Activated T-cell treated with anti-CD3 and anti-CD28 coated beads for 48 hours (primary cell): ENCODE results near the gene SPON2.

ENCODE experiments used
- DNase-seq: peaks from one replicate; pipeline ENCODE4 v3.0.0-alpha.2; 2020; ENCODE audit warnings: low read depth

Gene SPON2

GRCh38 chr4:1172228-1172851, at the start of gene SPON2:
Gene SPON2, minus strand, starts transcription at chr4:1172583.
- DNase-seq, result no peak

DNA sequence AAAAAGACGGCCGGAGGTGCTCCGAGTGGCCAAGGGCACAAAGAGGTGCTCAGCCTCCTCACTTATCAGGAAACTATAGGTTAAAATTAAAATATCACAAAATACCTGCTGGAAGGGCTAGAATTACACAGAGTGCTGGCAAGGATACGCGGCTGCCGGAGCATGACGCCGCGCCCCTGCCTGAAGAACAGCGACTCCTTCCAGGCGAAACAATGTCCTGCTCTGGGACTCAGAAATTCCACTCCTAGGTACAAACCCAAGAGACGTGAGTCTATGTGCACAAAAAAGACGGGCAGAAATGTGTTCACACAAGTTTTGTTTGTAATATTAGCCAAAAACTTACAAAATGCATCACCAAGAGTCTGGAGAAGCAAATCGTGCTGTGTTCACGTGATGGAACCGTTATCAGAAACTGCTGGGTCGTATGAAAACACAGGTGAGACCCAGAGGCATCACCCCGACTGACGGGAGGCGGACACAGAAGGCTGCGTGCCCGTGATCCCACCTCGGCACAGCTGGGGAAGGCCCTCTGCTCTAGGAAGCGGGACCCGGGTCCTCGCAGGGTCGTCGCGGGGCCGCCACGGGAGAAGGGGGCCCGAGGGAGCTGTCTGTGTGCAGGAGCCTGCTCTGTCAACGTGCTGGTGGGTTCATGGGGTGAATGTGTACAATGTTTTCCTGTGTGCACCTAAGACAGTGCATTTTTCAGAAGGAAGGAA, 48.9 kb upstream of the SPON2 start:
- no peak for DNase-seq

DNA sequence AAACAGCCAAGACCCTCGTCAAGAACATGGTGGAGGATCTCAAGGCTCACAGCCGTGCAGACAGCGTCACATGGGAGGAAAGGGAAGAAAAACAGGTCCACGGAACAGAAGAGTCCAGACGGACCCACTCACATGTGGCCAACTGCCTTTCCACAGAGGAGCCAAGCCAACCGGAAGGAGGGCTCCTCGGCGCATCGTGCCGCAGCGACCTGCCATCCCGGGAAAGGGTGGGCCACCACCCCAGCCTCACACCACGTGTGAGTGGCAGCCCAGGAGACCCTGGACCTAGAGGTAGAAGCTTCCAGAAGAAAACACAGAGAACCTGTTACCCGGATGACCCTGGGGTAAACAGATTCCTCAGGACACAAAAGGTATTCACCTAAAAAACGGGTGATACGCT, 48.2 kb upstream of the SPON2 start:
- DNase-seq, result no peak

DNA sequence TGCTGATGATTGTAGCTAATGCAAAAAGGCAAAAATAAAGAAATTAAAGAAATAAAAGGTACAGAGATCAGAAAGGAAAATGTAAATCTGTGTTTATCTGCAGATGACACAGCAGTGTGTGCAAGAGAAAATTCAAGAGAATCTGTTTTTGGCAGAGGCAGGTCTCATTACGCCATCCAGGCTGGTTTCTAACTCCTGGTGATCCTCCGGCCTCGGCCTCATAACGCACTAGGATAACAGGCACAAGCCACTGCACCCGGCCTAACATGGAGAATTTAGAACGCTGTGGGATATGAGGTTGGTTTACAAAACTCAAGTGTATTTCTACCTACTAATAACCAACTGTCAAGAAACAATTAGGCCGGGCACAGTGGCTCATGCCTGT, 47.2 kb upstream of the SPON2 start:
- no peak for DNase-seq

DNA sequence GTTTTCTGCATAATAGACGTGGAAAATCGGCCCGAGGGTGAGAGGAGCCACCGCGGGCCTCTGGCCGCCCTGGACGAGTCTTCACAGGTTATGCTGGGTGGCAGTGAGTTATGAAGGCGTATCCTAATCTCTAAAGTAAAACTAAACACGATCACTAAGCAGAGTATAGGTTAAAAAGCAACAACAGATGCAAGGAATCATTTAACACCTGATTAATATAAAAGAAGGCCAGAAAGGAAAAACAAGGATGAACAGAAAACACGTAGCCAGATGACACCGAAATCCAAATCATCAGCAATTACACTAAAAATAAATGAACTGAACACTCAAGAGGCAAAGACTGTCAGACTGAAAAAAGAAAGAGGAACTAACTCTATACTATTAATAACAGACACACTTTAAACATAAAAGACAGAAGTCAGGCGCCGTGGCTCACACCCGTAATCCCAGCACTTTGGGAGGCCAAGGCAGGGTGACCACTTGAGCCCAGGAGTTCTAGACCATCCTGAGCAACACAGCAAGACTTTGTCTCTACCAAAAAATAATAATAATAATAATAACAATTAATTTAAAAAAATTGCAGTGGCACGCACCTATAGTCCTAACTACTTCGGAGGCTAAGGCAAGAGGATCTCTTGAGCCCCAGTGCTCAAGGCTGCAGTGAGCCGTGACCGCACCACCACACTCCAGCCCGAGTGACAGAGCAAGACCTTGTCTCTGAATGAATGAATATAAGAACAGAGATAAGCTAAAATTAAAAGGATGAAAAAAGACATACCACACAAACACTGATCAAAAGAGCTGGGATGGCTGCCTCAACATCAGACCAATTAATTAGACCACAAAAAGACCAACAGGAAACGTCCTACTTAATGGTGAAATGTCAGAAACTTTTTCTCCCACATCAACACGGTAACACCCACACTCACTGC, 46.5 kb upstream of the SPON2 start:
- no peak for DNase-seq

DNA sequence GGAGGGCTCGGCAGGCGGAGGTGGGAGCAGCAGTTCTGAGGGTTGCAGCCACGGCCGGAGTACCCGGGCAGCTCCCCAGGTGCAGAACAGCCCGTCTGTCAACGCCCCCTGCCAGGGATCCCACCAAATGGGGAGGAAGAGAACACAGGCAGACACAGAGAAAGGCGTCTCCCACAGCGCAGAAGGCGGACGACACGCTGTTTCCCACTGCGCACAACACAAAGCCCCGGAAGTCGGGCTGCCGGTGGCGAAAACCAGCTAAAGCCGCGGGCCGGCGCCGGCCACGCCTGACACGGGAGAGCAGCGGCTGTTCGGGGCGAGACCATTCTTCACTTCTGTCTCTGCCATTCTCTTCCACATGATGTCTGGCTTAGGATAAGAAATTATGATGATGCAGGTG, 45.0 kb upstream of the SPON2 start:
- no peak for DNase-seq

DNA sequence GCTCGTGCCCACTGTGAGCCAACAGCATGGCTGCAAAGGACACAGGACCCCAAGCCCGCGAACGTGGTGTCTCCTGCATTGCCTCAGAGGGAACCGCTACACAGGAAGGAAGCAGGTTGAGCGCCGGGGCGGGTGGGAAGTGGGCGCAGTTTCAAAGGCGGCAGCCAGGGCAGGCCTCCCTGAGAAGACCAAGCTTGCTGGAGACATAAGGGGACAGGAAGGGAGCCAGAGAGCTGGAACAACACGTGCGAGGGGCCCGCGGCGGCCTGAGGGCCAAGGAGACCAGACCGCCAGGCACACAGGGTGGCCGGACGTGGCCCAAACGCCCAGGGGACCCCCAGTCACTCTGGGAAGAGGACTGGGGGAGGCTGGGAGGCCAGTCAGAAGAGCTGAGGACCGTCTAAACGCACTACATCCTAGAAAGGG, 44.5 kb upstream of the SPON2 start:
- peak; percentile 62 for DNase-seq

DNA sequence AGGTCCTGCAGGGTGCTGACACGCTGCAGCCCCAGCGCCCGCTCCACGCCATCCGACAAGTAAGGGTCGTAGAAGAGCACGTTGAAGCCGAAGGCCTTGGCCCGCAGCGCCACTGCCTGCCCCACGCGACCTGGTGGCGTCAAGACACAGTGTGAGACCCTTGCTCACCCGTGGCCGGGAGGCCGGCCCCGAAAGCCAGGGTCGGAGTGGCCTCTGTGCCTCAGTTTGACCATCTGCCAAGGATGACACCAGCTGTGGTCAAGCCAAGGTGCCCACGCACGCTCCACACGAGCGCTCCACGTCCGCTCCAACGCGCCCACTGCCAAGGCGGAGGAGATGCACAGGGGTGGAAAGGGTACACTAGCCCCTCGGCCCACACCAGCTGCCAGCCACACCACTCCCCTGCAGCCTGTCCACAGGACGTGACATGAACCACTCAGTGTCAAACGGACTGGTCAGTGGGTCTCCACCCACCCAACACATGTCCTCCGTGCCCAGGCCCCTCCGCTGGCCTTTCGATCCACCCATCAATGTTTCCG, 43.8 kb upstream of the SPON2 start:
- no peak for DNase-seq

DNA sequence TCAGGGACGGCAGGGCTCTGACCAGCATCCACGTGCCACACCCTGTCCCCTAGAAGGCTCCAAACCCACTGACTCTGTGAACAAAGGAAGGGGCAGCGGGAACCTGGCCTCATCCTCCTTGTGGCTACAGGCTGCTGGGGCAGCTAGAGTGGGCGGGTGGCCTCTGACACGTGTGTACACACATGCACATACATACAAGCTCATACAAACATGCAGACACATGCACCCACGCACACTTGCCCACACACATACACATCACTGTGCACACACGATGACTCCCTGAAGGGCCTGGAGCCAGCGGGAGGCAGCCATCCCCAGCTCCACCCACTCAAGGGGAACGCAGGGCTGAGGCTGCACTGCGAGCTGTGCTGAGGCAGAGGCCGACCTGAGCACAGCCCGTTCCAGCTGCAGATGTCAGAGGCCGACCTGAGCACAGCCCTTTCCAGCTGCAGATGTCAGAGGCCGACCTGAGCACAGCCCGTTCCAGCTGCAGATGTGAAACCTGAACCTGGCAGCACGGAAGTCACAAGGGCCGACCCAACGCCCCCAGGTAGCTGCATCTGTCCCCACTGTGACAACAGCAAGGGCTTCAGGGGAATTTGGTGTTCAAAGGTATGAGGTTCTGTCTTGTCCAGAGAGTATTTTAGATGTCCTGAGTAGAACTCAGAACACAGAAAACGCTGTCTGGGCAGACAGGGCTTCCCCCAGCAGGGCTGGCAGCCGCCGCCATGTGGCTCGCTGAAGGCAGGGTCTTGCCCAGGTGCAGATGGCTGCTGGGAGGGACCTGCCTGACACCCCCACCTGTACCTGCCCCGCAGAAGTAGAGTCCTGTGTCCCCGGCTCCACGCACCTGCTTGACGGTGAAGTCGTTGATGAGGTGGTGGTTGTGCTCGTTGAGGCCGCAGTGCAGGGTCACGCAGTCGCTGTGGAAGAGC, 43.0 kb upstream of the SPON2 start:
- no peak for DNase-seq

DNA sequence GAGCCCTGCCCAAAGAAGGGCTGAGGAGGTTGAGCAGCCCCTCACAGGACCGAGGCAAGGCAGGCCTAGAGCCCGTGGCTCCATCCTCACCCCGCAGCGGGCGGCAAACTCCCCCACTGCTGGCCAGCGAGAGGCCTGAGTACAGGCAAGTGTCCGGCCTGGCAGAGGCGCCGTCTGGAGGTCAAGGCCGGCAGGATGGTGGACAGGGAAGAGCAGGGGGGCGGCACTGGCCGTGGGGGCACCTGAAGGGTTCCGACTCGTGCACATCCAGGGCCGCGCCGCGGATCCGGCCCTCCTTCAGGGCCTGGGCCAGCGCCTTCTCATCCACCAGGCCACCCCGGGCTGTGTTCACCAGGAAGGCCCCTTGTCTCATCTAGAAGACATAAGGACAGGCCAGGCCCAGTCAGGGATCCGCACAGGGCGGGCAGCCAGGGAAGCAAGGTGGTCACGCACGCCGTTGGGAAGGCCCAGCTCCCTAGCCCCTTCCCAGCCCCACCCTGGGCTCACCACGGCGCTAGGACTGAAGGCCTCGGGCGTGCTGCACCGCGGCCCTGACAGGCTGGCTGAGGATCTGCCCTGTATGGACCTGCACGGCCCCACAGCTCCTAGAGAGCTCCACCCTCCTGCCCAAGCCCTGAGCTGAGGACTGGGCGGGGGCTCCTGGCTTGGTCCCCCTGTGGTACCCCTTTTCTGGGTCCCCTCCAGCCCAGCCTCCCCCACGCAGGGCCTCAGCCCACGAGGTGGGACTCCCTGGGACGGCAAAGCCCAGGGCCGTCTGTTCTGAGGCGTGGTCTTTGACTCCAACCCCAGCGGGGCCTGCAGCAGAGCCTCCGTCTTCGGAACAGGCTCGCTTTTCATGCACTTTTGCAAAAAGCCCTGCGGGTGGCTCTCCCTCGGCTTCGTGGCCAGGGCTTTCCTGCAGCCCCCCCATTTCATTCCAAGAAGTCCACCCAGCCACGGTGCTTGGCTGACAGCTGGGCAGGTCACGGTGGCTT, 42.0 kb upstream of the SPON2 start:
- DNase-seq, result no peak

DNA sequence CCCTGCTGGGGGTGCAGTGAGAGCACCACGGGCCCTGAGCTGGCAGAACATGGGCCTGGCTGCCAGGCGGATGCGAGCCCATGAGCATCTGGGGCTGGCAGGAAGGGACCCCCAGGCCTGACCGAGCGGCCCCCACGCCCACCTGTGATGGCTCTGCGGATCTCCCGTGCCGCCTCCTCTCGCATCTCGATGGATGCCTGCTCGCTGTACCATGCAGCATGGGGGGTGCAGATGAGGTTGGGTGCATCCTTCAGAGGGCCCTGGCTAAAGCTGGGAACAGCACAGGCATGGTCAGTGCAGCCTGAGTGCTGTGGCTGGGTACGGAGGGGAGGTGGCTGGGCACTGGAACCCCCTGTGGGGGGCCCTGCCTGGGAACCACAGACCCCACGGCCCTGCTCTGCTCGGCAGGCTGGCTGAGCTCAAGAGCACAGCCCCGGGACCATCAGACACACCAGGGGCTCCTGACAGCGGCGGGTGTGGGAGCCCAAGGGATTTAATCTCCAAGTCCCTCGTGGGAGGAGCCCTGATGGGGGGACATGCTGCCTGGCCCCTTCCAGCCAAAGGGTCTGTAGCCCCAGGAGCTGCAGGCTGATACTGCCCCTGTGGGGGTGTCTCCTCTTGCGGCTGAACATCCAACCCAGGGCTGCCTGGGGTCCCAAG, 41.1 kb upstream of the SPON2 start:
- DNase-seq, result no peak

DNA sequence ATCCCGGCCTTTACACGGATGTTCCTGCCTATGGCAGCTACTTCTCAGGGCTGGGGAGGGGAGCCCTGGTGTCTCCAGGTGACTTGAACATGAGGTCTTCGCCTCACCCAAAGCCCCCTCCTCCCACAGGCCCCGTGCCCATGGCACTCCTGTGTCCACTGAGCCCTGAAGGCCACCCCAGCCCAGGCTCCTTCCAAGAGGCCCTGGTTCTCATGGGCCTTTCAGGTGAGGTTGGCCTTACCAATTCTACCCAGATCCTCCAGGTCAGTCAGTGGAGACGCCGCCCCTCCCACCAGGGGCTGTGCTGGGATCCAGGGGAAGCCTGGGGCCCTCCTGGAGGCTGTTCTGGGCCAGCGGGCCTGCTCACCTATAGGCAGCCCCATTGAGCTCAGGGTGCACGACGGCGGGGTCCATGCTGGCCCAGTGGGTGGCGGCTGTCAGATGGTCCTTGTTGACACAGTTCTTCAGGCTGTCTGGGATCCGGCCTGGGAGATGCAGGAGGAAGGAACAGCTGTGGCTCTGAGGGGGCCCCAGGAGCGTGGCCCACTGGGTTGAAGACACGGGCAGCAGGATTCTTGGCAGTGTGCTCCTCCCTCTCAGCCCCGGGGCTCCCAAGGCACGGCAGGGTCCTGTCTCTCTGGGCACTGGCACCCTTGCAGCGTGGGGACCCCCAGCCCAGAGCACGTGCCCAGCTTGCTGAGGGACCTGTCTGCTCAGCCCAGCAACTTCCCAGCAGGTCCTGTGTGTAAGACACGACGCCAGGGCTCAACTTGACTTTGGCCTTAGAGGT, 40.4 kb upstream of the SPON2 start:
- no peak for DNase-seq

DNA sequence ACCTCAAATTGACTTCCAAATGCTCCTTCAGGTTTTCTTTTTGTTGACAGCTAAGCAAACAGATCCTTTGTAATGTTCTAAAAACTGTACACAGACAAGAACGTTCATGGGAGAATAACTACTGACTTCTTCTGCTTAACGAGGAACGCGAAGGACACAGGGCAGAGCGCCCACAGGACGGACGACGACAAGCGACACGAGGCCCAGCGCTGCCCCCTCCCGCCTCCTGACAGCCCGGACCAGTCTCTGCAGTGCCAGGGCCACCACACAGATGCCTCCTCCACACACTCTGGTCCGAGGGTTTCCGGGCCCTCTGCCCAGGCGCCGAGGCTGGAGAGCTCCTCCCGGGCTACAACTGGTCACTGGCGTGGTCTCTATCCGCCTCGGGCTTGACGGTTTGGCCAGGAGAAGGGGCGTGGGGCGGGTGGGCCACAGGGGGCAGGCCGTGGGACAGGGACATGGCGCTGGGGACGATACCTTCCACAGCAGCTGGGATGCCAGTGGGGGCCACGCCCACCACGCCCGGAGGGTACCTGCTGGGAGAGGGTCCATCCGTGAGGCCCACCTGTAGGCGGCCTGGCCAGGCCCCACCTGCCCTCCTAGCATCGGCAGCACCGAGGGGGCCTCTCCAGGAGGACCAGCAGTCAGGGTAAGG, 39.6 kb upstream of the SPON2 start:
- DNase-seq, result no peak

- no peak for DNase-seq
Observed at GRCh38 chr4:1211371-1211770, 39.0 kb upstream of the SPON2 start.

- DNase-seq, result no peak
Observed at GRCh38 chr4:1210971-1211370, 38.6 kb upstream of the SPON2 start.

DNA sequence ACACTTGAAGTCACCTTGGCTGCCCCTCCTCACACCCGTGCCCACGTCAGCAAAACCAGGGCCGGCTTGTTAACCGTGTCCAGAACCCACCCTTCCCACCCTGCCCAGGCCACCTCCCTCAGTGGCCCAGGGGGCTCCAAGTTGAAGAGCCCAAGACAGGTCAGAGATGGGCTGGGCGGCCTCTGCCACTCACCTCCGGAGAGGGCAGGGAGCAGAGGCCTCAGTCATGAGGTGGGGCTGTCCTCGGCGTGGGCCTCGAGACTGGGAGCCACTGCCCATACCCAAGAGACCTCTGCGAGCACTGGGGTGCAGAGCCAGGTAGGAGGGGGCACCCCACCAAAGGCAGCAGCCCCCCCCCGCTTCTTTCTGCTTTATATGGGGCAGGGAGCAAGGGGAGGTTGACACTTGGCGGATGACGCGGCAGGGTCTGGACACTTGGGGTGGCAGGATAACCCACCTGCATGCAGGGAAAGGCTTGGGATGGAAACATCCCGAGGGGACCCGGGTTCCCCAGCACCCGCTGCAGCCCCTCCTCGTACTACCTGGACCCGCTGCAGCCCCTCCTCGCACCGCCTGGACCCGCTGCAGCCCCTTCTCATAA, 38.0 kb upstream of the SPON2 start:
- DNase-seq, result no peak

DNA sequence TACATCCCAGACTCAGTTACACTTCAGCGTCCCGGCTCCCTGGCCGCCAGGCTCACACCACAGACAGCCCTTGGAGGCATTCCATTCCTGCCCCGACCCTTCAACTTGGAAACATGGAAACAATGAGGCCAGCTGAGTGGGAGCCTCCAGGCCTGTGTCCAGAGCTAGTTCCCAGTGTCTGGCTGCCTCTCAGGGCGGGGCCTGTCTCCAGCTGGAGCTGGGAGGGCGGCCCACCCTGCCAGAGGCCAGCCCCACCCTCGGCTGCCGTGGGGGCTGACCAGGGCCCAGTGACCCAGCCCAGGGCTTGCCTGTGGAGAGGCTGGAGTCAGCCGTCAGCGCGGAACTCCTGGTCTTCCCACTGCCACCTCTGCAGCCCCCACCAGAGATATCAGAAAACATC, 37.4 kb upstream of the SPON2 start:
- no peak for DNase-seq
